ENCODE measurements around the gene GPC3. TPM values are rescaled to one million over a fixed set of nuclear protein-coding genes. Genes with fewer than 3 reads are reported as not detected.
"Not testable (repeated sequence)": the region's sequence is repeated elsewhere in the genome, so short reads cannot be mapped to it uniquely, and the experiment has no call there.

GPC3 gene
- total RNA-seq, 1 donor from 2014 or later, result 306 TPM

GRCh38 chrX:133741303-133741702 lies 244.1 kb downstream of the GPC3 start:
- H3K27ac ChIP-seq (ENCODE audit: low read depth, low read length), result no peak overlapping the region
- no peak overlapping the region for H3K4me3 ChIP-seq (ENCODE audit: low read length in 3 of 3)
- H3K27me3 ChIP-seq (ENCODE audit: control insufficient read depth in 3 of 3, insufficient read depth in 3 of 3, low read length in 3 of 3), result peaks cover 0 to 2% (median 0%) of the 10 kb centered on the region in 3 donors
- H3K4me1 ChIP-seq (ENCODE audit: control insufficient read depth in 3 of 3, insufficient read depth in 3 of 3, low read length in 3 of 3), result no peaks in the 10 kb centered on the region
- H3K9ac ChIP-seq (ENCODE audit: low read depth in 1 of 3, low read length in 3 of 3), result no peak overlapping the region
- H3K9me3 ChIP-seq (ENCODE audit: control insufficient read depth in 3 of 3, low read length in 3 of 3), result no peaks in the 10 kb centered on the region
- H3K36me3 ChIP-seq (ENCODE audit: control insufficient read depth in 3 of 3, insufficient read depth in 3 of 3, low read length in 3 of 3), result no peaks in the 10 kb centered on the region

GRCh38 chrX:133726642-133727041 lies 258.8 kb downstream of the GPC3 start:
- Histone ChIP-seq H3K27me3 (ENCODE audit: control insufficient read depth in 3 of 3, insufficient read depth in 3 of 3, low read length in 3 of 3) (peaks cover 0 to 8% (median 0%) of the 10 kb centered on the region in 3 donors), H3K27ac (ENCODE audit: low read depth, low read length) (no peak overlapping the region), H3K4me3 (ENCODE audit: low read length in 3 of 3) (no peak overlapping the region), H3K36me3 (ENCODE audit: control insufficient read depth in 3 of 3, insufficient read depth in 3 of 3, low read length in 3 of 3) (no peaks in the 10 kb centered on the region), H3K9ac (ENCODE audit: low read depth in 1 of 3, low read length in 3 of 3) (no peak overlapping the region), H3K9me3 (ENCODE audit: control insufficient read depth in 3 of 3, low read length in 3 of 3) (no peaks in the 10 kb centered on the region), H3K4me1 (ENCODE audit: control insufficient read depth in 3 of 3, insufficient read depth in 3 of 3, low read length in 3 of 3) (no peaks in the 10 kb centered on the region)

GRCh38 chrX:133726211-133726630 lies 259.2 kb downstream of the GPC3 start:
- H3K9ac ChIP-seq (ENCODE audit: low read depth in 1 of 3, low read length in 3 of 3), result no peak overlapping the region

GRCh38 chrX:133723930-133724329 lies 261.5 kb downstream of the GPC3 start:
- H3K36me3 ChIP-seq (ENCODE audit: control insufficient read depth in 3 of 3, insufficient read depth in 3 of 3, low read length in 3 of 3), result no peaks in the 10 kb centered on the region
- no peaks in the 10 kb centered on the region for H3K9me3 ChIP-seq (ENCODE audit: control insufficient read depth in 3 of 3, low read length in 3 of 3)
- H3K4me3 ChIP-seq (ENCODE audit: low read length in 3 of 3), result no peak overlapping the region
- H3K9ac ChIP-seq (ENCODE audit: low read depth in 1 of 3, low read length in 3 of 3), result no peak overlapping the region
- H3K27ac ChIP-seq (ENCODE audit: low read depth, low read length), result no peak overlapping the region
- H3K27me3 ChIP-seq (ENCODE audit: control insufficient read depth in 3 of 3, insufficient read depth in 3 of 3, low read length in 3 of 3), result peaks cover 0 to under 1% (median 0%) of the 10 kb centered on the region in 3 donors
- no peaks in the 10 kb centered on the region for H3K4me1 ChIP-seq (ENCODE audit: control insufficient read depth in 3 of 3, insufficient read depth in 3 of 3, low read length in 3 of 3)

More at GRCh38 chrX:133726211-133726630, 259.2 kb downstream of the GPC3 start:
- Histone ChIP-seq H3K4me3 (ENCODE audit: low read length in 3 of 3) (no peak overlapping the region), H3K27me3 (ENCODE audit: control insufficient read depth in 3 of 3, insufficient read depth in 3 of 3, low read length in 3 of 3) (peaks cover 0 to 8% (median 0%) of the 10 kb centered on the region in 3 donors), H3K36me3 (ENCODE audit: control insufficient read depth in 3 of 3, insufficient read depth in 3 of 3, low read length in 3 of 3) (no peaks in the 10 kb centered on the region), H3K4me1 (ENCODE audit: control insufficient read depth in 3 of 3, insufficient read depth in 3 of 3, low read length in 3 of 3) (no peaks in the 10 kb centered on the region), H3K9me3 (ENCODE audit: control insufficient read depth in 3 of 3, low read length in 3 of 3) (no peaks in the 10 kb centered on the region), H3K27ac (ENCODE audit: low read depth, low read length) (no peak overlapping the region)

GRCh38 chrX:133722756-133723155 lies 262.6 kb downstream of the GPC3 start:
- H3K27me3 ChIP-seq (ENCODE audit: control insufficient read depth in 3 of 3, insufficient read depth in 3 of 3, low read length in 3 of 3), result no peaks in the 10 kb centered on the region
- no peak overlapping the region for H3K4me3 ChIP-seq (ENCODE audit: low read length in 3 of 3)
- H3K9ac ChIP-seq (ENCODE audit: low read depth in 1 of 3, low read length in 3 of 3), result no peak overlapping the region
- no peaks in the 10 kb centered on the region for H3K4me1 ChIP-seq (ENCODE audit: control insufficient read depth in 3 of 3, insufficient read depth in 3 of 3, low read length in 3 of 3)
- no peaks in the 10 kb centered on the region for H3K36me3 ChIP-seq (ENCODE audit: control insufficient read depth in 3 of 3, insufficient read depth in 3 of 3, low read length in 3 of 3)
- H3K27ac ChIP-seq (ENCODE audit: low read depth, low read length), result no peak overlapping the region
- H3K9me3 ChIP-seq (ENCODE audit: control insufficient read depth in 3 of 3, low read length in 3 of 3), result no peaks in the 10 kb centered on the region

- H3K27ac ChIP-seq (ENCODE audit: low read depth, low read length); H3K9ac ChIP-seq (ENCODE audit: low read depth in 1 of 3, low read length in 3 of 3); H3K27me3 ChIP-seq (ENCODE audit: control insufficient read depth in 3 of 3, insufficient read depth in 3 of 3, low read length in 3 of 3); H3K4me3 ChIP-seq (ENCODE audit: low read length in 3 of 3); H3K4me1 ChIP-seq (ENCODE audit: control insufficient read depth in 3 of 3, insufficient read depth in 3 of 3, low read length in 3 of 3); H3K9me3 ChIP-seq (ENCODE audit: control insufficient read depth in 3 of 3, low read length in 3 of 3); H3K36me3 ChIP-seq (ENCODE audit: control insufficient read depth in 3 of 3, insufficient read depth in 3 of 3, low read length in 3 of 3): not testable (repeated sequence)
These were observed 265.1 kb downstream of the GPC3 start for GRCh38 chrX:133720269-133720668.

GRCh38 chrX:133715715-133716114 lies 269.7 kb downstream of the GPC3 start:
- Histone ChIP-seq H3K9ac (ENCODE audit: low read depth in 1 of 3, low read length in 3 of 3) (no peak overlapping the region), H3K36me3 (ENCODE audit: control insufficient read depth in 3 of 3, insufficient read depth in 3 of 3, low read length in 3 of 3) (no peaks in the 10 kb centered on the region), H3K4me3 (ENCODE audit: low read length in 3 of 3) (no peak overlapping the region), H3K27me3 (ENCODE audit: control insufficient read depth in 3 of 3, insufficient read depth in 3 of 3, low read length in 3 of 3) (no peaks in the 10 kb centered on the region), H3K9me3 (ENCODE audit: control insufficient read depth in 3 of 3, low read length in 3 of 3) (no peaks in the 10 kb centered on the region), H3K27ac (ENCODE audit: low read depth, low read length) (no peak overlapping the region), H3K4me1 (ENCODE audit: control insufficient read depth in 3 of 3, insufficient read depth in 3 of 3, low read length in 3 of 3) (no peaks in the 10 kb centered on the region)

GRCh38 chrX:133709501-133709900 lies 275.9 kb downstream of the GPC3 start:
- no peak overlapping the region for H3K27ac ChIP-seq (ENCODE audit: low read depth, low read length)
- H3K9ac ChIP-seq (ENCODE audit: low read depth in 1 of 3, low read length in 3 of 3), result no peak overlapping the region
- H3K4me3 ChIP-seq (ENCODE audit: low read length in 3 of 3), result no peak overlapping the region
- H3K9me3 ChIP-seq (ENCODE audit: control insufficient read depth in 3 of 3, low read length in 3 of 3), result no peaks in the 10 kb centered on the region
- no peaks in the 10 kb centered on the region for H3K4me1 ChIP-seq (ENCODE audit: control insufficient read depth in 3 of 3, insufficient read depth in 3 of 3, low read length in 3 of 3)
- peaks cover 0 to 6% (median 0%) of the 10 kb centered on the region in 3 donors for H3K27me3 ChIP-seq (ENCODE audit: control insufficient read depth in 3 of 3, insufficient read depth in 3 of 3, low read length in 3 of 3)
- H3K36me3 ChIP-seq (ENCODE audit: control insufficient read depth in 3 of 3, insufficient read depth in 3 of 3, low read length in 3 of 3), result no peaks in the 10 kb centered on the region

GRCh38 chrX:133706890-133707289 lies 278.5 kb downstream of the GPC3 start:
- Histone ChIP-seq H3K27ac (ENCODE audit: low read depth, low read length) (no peak overlapping the region), H3K9ac (ENCODE audit: low read depth in 1 of 3, low read length in 3 of 3) (no peak overlapping the region), H3K27me3 (ENCODE audit: control insufficient read depth in 3 of 3, insufficient read depth in 3 of 3, low read length in 3 of 3) (peaks cover 0 to 6% (median 0%) of the 10 kb centered on the region in 3 donors), H3K4me1 (ENCODE audit: control insufficient read depth in 3 of 3, insufficient read depth in 3 of 3, low read length in 3 of 3) (no peaks in the 10 kb centered on the region), H3K36me3 (ENCODE audit: control insufficient read depth in 3 of 3, insufficient read depth in 3 of 3, low read length in 3 of 3) (no peaks in the 10 kb centered on the region), H3K9me3 (ENCODE audit: control insufficient read depth in 3 of 3, low read length in 3 of 3) (no peaks in the 10 kb centered on the region), H3K4me3 (ENCODE audit: low read length in 3 of 3) (no peak overlapping the region)

- no peak overlapping the region for H3K27ac ChIP-seq (ENCODE audit: low read depth, low read length)
- no peak overlapping the region for H3K9ac ChIP-seq (ENCODE audit: low read depth in 1 of 3, low read length in 3 of 3)
- H3K4me3 ChIP-seq (ENCODE audit: low read length in 3 of 3), result no peak overlapping the region
- no peaks in the 10 kb centered on the region for H3K9me3 ChIP-seq (ENCODE audit: control insufficient read depth in 3 of 3, low read length in 3 of 3)
- no peaks in the 10 kb centered on the region for H3K4me1 ChIP-seq (ENCODE audit: control insufficient read depth in 3 of 3, insufficient read depth in 3 of 3, low read length in 3 of 3)
- H3K36me3 ChIP-seq (ENCODE audit: control insufficient read depth in 3 of 3, insufficient read depth in 3 of 3, low read length in 3 of 3), result no peaks in the 10 kb centered on the region
- H3K27me3 ChIP-seq (ENCODE audit: control insufficient read depth in 3 of 3, insufficient read depth in 3 of 3, low read length in 3 of 3), result peaks cover 0 to 6% (median 0%) of the 10 kb centered on the region in 3 donors
These were observed 283.2 kb downstream of the GPC3 start for GRCh38 chrX:133702230-133702629.
